Smooth muscle cell (in vitro differentiated cells): ENCODE data around the gene NPTN. TPM values are rescaled to one million over a fixed set of nuclear protein-coding genes. Genes with fewer than 3 reads are reported as not detected.

Experiments used
- DNase-seq: peaks from one replicate; lab custom pipeline; 2025; ENCODE audit not compliant: unreplicated experiment; lab: John Stamatoyannopoulos, UW
- H2AFZ ChIP-seq: fragments of 200-600 bp; sonication (generic); 2 replicates; pipeline ENCODE4 v1.6.0; 2016; ENCODE audit warnings: antibody characterized with exemption, low read depth, mild to moderate bottlenecking
- H3F3A ChIP-seq: fragments of 200-600 bp; sonication (generic); 2 replicates; pipeline ENCODE4 v1.6.0; 2017; ENCODE audit warnings: antibody characterized with exemption, low read depth
- H3K27ac ChIP-seq: fragments of 200-600 bp; sonication (generic); 2 replicates; pipeline ENCODE4 v1.5.1; 2016; ENCODE audit warnings: low read depth, mild to moderate bottlenecking
- H3K27me3 ChIP-seq: fragments of 200-600 bp; sonication (generic); 2 replicates; pipeline ENCODE4 v1.6.1; 2016; ENCODE audit warnings: low read depth, mild to moderate bottlenecking
- H3K36me3 ChIP-seq: fragments of 200-600 bp; sonication (generic); 2 replicates; pipeline ENCODE4 v1.5.1; 2016; ENCODE audit warnings: low read depth
- H3K4me1 ChIP-seq: fragments of 200-600 bp; sonication (generic); 2 replicates; pipeline ENCODE4 v1.5.1; 2016; ENCODE audit warnings: low read depth
- H3K4me2 ChIP-seq: fragments of 200-600 bp; sonication (generic); 2 replicates; pipeline ENCODE4 v1.6.0; 2016; ENCODE audit warnings: mild to moderate bottlenecking
- H3K4me3 ChIP-seq: fragments of 200-600 bp; sonication (generic); 2 replicates; pipeline ENCODE4 v1.5.1; 2016; ENCODE audit warnings: mild to moderate bottlenecking
- H3K79me2 ChIP-seq: fragments of 200-600 bp; sonication (generic); 2 replicates; pipeline ENCODE4 v1.6.0; 2016; ENCODE audit warnings: low read depth, mild to moderate bottlenecking
- H3K9ac ChIP-seq: fragments of 200-600 bp; sonication (generic); 2 replicates; pipeline ENCODE4 v1.6.0; 2016; ENCODE audit warnings: low read depth
- H3K9me3 ChIP-seq: fragments of 200-600 bp; sonication (generic); replicated peaks from 2 replicates; pipeline ENCODE4 v1.5.1; 2016; ENCODE audit warnings: low read depth
- H4K20me1 ChIP-seq: fragments of 200-600 bp; sonication (generic); 2 replicates; pipeline ENCODE4 v1.6.0; 2016; ENCODE audit warnings: low read depth
- WGBS: methylation state at CpG from one replicate; pipeline ENCODE4 v1.1.7; 2016; ENCODE audit warnings: low lambda C conversion rate; 5-methylcytosine and 5-hydroxymethylcytosine counted together
- polyA plus RNA-seq: library from polyadenylated mRNA; unstranded; fragments of >200 nt; fragmentation: Nextera tagmentation; extraction: Ambion mirVana; gene quantifications from 2 replicates; pipeline ENCODE4 v1.2.1, GENCODE V29; 2016
- total RNA-seq: library from RNA; depleted of rRNA; stranded (reverse); fragments of >200 nt; gene quantifications from 2 replicates; pipeline ENCODE4 v1.2.3, GENCODE V29; 2014
- TF ChIP-seq, protein P1 (sequence below): fragments of 200-600 bp; sonication (generic); IDR thresholded peaks from 2 replicates; pipeline ENCODE4 v1.5.1; 2017; ENCODE audit warnings: borderline replicate concordance, mild to moderate bottlenecking, antibody characterized with exemption; ENCODE audit not compliant: insufficient read depth, poor library complexity, severe bottlenecking

The NPTN gene
- total RNA-seq = 189 and 215 TPM in 2 replicates
- polyA plus RNA-seq = 153 TPM in 2 replicates

DNA sequence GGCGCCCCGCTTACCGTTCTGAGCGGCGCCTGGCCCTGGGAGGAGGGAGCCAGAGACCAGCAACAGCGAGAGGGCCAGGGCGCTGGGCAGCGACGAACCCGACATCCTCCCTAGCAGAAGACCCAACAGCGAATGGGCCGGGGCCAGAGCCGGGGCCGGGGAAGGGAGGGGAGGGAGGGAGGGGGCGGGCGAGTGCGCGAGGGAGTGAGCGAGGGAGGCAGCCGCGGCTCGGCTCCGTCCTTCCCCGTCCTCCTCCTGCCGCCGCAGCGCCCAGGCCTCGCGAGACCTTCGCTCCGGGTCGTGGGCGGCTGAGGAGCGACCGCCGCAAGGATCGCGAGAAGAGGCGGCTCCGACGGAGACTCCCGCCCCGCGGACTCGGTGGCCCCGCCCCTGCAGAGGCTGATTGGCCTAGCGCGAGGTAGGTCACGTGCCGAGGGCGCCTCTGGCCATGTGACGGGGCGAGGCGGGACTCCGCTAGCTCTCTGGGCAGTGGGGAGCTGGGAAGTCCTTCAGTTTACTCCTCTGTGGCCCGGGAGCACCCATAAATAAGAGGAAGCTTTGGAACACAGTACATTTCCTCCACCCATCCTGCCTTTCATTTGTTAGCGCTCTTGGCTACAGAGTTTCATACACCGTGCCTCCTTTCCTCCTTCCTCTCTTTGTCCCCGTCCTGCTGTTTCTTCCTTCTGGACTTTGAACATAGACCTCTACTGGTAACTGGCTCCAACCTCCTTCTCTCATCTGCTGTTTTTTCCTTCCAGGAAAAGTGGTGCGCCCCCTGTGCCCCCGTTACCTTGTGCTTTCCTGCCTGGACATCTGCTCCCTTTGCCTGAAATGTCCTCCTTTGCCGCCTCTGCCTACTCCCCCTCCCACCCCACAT lies at the start of gene NPTN:
Gene NPTN (minus strand): TSS at position 279 of the 880 bp plus-strand sequence. CDS start 174 bp downstream, at position 105.
- peak; percentile 94 for DNase-seq
- peak within 1 kb of the TSS; percentile 91 for H3K4me2 ChIP-seq
- peak within 1 kb of the TSS; percentile 96 for H3K9ac ChIP-seq
- 6% methylated on average over 22 of the region's 62 CpGs for WGBS
- H3K36me3 ChIP-seq = no peaks in the 10 kb centered on the region
- TF ChIP-seq, protein P1, sequence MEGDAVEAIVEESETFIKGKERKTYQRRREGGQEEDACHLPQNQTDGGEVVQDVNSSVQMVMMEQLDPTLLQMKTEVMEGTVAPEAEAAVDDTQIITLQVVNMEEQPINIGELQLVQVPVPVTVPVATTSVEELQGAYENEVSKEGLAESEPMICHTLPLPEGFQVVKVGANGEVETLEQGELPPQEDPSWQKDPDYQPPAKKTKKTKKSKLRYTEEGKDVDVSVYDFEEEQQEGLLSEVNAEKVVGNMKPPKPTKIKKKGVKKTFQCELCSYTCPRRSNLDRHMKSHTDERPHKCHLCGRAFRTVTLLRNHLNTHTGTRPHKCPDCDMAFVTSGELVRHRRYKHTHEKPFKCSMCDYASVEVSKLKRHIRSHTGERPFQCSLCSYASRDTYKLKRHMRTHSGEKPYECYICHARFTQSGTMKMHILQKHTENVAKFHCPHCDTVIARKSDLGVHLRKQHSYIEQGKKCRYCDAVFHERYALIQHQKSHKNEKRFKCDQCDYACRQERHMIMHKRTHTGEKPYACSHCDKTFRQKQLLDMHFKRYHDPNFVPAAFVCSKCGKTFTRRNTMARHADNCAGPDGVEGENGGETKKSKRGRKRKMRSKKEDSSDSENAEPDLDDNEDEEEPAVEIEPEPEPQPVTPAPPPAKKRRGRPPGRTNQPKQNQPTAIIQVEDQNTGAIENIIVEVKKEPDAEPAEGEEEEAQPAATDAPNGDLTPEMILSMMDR = no peak
- no peaks in the 10 kb centered on the region for H3K9me3 ChIP-seq
- peaks cover 41% of the 10 kb centered on the region for H4K20me1 ChIP-seq
- peaks cover 46% of the 10 kb centered on the region for H3K79me2 ChIP-seq
- H3K27me3 ChIP-seq = no peaks in the 10 kb centered on the region
- peak within 1 kb of the TSS; percentile 99 for H3K27ac ChIP-seq
- H2AFZ ChIP-seq = no peak within 1 kb of the TSS
- H3K4me3 ChIP-seq = peak within 1 kb of the TSS; percentile 81
- H3K4me1 ChIP-seq = peaks cover 46% of the 10 kb centered on the region
- H3F3A ChIP-seq = peaks cover 7% of the 10 kb centered on the region

DNA sequence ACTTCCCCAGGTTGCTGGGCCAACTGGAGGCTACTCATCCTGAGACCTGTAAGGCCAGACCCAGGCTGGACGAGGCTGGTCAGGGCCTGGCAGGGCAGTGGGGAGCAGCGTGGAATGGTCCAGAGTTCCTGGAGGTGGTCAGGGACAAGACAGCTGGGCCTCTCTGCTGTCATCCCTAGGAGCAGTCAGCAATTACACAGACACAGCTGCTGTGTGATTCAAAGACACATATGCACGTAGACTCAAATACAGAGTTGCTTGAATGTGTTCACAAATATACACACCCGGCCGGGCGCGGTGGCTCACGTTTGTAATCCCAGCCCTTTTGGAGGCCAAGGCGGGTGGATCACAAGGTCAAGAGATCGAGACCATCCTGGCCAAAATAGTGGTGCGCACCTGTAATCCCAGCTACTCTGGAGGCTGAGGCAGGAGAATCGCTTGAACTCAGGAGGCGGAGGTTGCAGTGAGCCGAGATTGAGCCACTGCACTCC lies 49.5 kb upstream of the NPTN start:
- Histone ChIP-seq H3K36me3 (no peaks in the 10 kb centered on the region), H3K79me2 (peaks cover 33% of the 10 kb centered on the region), H3K4me3 (no peak overlapping the region), H3K9me3 (no peaks in the 10 kb centered on the region), H2AFZ (no peak overlapping the region), H3K27ac (peak overlapping the region; percentile 83), H4K20me1 (peaks cover 21% of the 10 kb centered on the region), H3K9ac (peak overlapping the region; percentile 56), H3K27me3 (no peaks in the 10 kb centered on the region), H3F3A (peaks cover 18% of the 10 kb centered on the region), H3K4me2 (peak overlapping the region; percentile 56), H3K4me1 (peaks cover 23% of the 10 kb centered on the region)
- no peak for DNase-seq
- TF ChIP-seq, protein P1 = no peak
- WGBS = 71% methylated on average over 14 of the region's 14 CpGs

DNA sequence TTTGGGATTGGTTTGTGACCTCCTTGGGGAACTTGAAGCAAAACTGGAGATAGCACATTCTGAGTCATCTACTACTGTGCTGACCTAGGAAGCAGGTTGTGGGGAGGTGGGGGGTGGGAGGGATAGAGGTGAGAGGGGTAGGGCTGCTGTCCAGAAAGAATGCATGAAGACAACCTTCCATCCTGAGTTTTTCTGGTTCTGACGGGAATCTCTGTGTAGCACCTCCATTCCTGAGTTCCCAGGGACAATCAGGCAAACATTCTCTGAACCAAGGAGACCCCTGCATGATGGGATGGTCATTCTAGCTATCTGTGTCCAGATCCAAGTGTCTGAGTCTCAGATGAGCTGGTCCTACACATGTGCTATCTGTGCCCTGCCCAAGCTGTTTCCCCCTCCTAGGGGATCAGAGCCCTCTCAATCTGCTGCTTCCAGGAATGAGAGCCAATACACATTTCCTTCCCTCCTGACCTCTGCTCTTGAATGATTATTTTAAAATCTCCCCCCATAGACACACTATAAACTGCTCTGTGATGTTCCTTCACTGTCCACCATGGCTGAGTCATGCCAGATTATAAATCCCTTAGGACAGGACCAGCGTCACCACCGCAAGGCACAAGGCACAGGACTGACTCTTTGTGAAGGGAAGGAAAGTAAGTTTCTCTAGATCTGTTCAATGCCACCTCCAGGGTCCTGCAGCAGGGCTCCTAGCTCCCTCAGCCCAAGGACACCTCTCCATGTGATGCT lies 48.8 kb upstream of the NPTN start:
- no peaks in the 10 kb centered on the region for H3K36me3 ChIP-seq
- WGBS = 43% methylated on average over 3 of the region's 3 CpGs
- H3K4me1 ChIP-seq = peaks cover 16% of the 10 kb centered on the region
- peaks cover 15% of the 10 kb centered on the region for H4K20me1 ChIP-seq
- H3K27me3 ChIP-seq = no peaks in the 10 kb centered on the region
- no peak overlapping the region for H3K4me3 ChIP-seq
- H3K27ac ChIP-seq = peak overlapping the region; percentile 83
- TF ChIP-seq, protein P1 = no peak
- H3K9me3 ChIP-seq = no peaks in the 10 kb centered on the region
- H3F3A ChIP-seq = peaks cover 12% of the 10 kb centered on the region
- H3K79me2 ChIP-seq = peaks cover 27% of the 10 kb centered on the region
- no peak overlapping the region for H2AFZ ChIP-seq
- H3K9ac ChIP-seq = peak overlapping the region; percentile 56
- H3K4me2 ChIP-seq = peak overlapping the region; percentile 56
- no peak for DNase-seq
